ENCODE measurements around the gene TRAPPC6A. TPM values are rescaled to one million over a fixed set of nuclear protein-coding genes. Genes with fewer than 3 reads are reported as not detected.
A peak's percentile ranks its signal among the peaks of the same experiment; 100 is the strongest.

The TRAPPC6A gene
- polyA plus RNA-seq, 1 donor from 2014 or later = 158 TPM

- H3K4me3 Mint-ChIP-seq = peak overlapping the region in 1 of 4 donors; percentile 49
- H3K27ac Mint-ChIP-seq = no peak overlapping the region
- peaks cover 4% of the 10 kb centered on the region for H3K36me3 Mint-ChIP-seq
- H3K9me3 Mint-ChIP-seq = no peaks in the 10 kb centered on the region
- H3K4me1 Mint-ChIP-seq = peaks cover 10 to 27% (median 23%) of the 10 kb centered on the region in 3 donors
- H3K27me3 Mint-ChIP-seq = peaks cover 1% of the 10 kb centered on the region
These were observed 2.3 kb downstream of the TRAPPC6A start for GRCh38 chr19:45175515-45176345.

GRCh38 chr19:45173816-45174215, 4.2 kb downstream of the TRAPPC6A start:
- Mint-ChIP-seq H3K4me3 (peak overlapping the region in 1 of 4 donors; percentile 12), H3K36me3 (peaks cover 5% of the 10 kb centered on the region), H3K27ac (no peak overlapping the region), H3K9me3 (no peaks in the 10 kb centered on the region), H3K27me3 (peaks cover 1% of the 10 kb centered on the region), H3K4me1 (peaks cover 10 to 28% (median 18%) of the 10 kb centered on the region in 3 donors)

- Mint-ChIP-seq H3K4me1 (peaks cover 10 to 25% (median 15%) of the 10 kb centered on the region in 3 donors), H3K36me3 (peaks cover 5% of the 10 kb centered on the region), H3K27ac (peak overlapping the region in 1 of 3 donors; percentile 31), H3K4me3 (no peak overlapping the region), H3K27me3 (peaks cover 1% of the 10 kb centered on the region), H3K9me3 (no peaks in the 10 kb centered on the region)
These were observed 5.3 kb downstream of the TRAPPC6A start for GRCh38 chr19:45172611-45173208.

GRCh38 chr19:45172173-45172572, 5.9 kb downstream of the TRAPPC6A start:
- Mint-ChIP-seq H3K27me3 (peaks cover 1% of the 10 kb centered on the region), H3K9me3 (no peaks in the 10 kb centered on the region), H3K27ac (peak overlapping the region in 1 of 3 donors; percentile 31), H3K4me1 (peaks cover 11 to 22% (median 12%) of the 10 kb centered on the region in 3 donors), H3K4me3 (peak overlapping the region in 1 of 4 donors; percentile 47), H3K36me3 (peaks cover 5% of the 10 kb centered on the region)

- Mint-ChIP-seq H3K27ac (peak overlapping the region; percentile 5 to 84 (median 78)), H3K9me3 (no peaks in the 10 kb centered on the region), H3K27me3 (peaks cover 1% of the 10 kb centered on the region), H3K36me3 (peaks cover 5% of the 10 kb centered on the region), H3K4me1 (peaks cover 10 to 22% (median 15%) of the 10 kb centered on the region in 3 donors), H3K4me3 (peak overlapping the region in 2 of 4 donors; percentile 58 to 73)
These were observed 6.8 kb downstream of the TRAPPC6A start for GRCh38 chr19:45171211-45171623.

- H3K4me1 Mint-ChIP-seq = peaks cover 9 to 23% (median 15%) of the 10 kb centered on the region in 3 donors
- H3K27me3 Mint-ChIP-seq = peaks cover 1% of the 10 kb centered on the region
- H3K27ac Mint-ChIP-seq = no peak overlapping the region
These were observed 7.6 kb downstream of the TRAPPC6A start for GRCh38 chr19:45170146-45171106.

GRCh38 chr19:45169602-45170001, 8.4 kb downstream of the TRAPPC6A start:
- Mint-ChIP-seq H3K4me1 (peaks cover 8 to 22% (median 15%) of the 10 kb centered on the region in 3 donors), H3K9me3 (no peaks in the 10 kb centered on the region), H3K36me3 (peaks cover 5% of the 10 kb centered on the region), H3K27me3 (peaks cover 1% of the 10 kb centered on the region), H3K27ac (no peak overlapping the region), H3K4me3 (no peak overlapping the region)

More at GRCh38 chr19:45170146-45171106, 7.6 kb downstream of the TRAPPC6A start:
- H3K36me3 Mint-ChIP-seq = peaks cover 5% of the 10 kb centered on the region
- no peaks in the 10 kb centered on the region for H3K9me3 Mint-ChIP-seq
- peak overlapping the region in 1 of 4 donors; percentile 17 for H3K4me3 Mint-ChIP-seq

DNA sequence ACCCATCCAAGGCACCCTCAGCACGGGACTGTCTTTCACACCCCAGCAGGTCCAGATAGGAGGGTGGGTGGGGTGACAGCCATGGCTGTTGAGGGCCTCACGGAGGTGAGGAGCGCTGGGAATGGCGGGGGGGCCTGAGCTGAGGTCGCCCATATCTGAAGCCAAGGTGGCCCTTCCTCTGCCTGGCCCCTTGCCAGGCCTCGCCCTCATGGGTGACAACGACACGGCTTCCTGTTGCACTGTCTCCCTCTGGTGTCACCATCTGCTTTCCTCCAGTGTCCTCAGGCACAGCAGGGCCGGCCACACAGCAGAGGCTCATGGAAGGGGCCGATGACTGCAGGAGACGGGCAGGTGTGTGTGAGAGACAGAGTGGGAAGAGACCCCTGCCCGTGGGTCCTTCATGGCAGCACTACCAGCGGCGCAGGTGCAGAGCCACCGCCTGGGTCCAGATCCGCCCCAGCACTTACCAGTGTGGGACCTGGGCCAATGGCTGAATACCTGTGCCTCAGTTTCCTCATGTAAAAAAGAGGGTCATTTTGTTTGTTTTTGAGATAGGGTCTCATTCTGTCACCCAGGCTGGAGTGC, 9.2 kb downstream of the TRAPPC6A start:
- Mint-ChIP-seq H3K4me3 (no peak overlapping the region), H3K9me3 (no peaks in the 10 kb centered on the region), H3K27ac (no peak overlapping the region), H3K4me1 (peaks cover 8 to 22% (median 15%) of the 10 kb centered on the region in 3 donors), H3K27me3 (peaks cover 1% of the 10 kb centered on the region), H3K36me3 (peaks cover 5% of the 10 kb centered on the region)

DNA sequence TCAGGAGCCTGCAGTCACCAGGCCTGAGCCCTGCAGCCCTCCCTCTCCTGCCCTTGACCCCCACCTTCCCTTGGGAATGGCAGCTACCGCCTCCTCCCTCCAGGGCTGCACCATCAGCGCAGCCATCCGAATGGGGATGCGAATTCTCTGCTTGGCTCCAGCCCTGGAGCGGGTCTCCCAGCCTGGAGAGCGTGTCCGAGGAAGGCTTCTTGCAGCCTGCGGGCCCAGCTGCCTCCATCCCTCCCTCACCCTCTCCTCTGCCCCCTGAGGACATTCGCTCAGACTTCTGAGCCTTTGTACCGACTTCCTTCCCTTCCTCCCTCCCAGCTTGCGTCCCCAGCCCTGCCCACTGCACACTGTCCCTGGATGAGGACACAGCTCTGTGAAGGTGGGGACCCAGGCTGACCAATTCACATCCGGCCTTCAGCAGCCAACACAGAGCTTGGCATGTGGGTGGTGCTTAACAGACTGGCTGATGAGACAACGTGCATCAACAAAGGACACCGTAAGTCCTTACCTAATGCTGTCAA, 11.2 kb downstream of the TRAPPC6A start:
- Mint-ChIP-seq H3K27me3 (peaks cover 1% of the 10 kb centered on the region), H3K4me3 (no peak overlapping the region), H3K9me3 (no peaks in the 10 kb centered on the region), H3K4me1 (peaks cover 8 to 16% (median 11%) of the 10 kb centered on the region in 3 donors), H3K36me3 (peaks cover 5% of the 10 kb centered on the region), H3K27ac (no peak overlapping the region)

DNA sequence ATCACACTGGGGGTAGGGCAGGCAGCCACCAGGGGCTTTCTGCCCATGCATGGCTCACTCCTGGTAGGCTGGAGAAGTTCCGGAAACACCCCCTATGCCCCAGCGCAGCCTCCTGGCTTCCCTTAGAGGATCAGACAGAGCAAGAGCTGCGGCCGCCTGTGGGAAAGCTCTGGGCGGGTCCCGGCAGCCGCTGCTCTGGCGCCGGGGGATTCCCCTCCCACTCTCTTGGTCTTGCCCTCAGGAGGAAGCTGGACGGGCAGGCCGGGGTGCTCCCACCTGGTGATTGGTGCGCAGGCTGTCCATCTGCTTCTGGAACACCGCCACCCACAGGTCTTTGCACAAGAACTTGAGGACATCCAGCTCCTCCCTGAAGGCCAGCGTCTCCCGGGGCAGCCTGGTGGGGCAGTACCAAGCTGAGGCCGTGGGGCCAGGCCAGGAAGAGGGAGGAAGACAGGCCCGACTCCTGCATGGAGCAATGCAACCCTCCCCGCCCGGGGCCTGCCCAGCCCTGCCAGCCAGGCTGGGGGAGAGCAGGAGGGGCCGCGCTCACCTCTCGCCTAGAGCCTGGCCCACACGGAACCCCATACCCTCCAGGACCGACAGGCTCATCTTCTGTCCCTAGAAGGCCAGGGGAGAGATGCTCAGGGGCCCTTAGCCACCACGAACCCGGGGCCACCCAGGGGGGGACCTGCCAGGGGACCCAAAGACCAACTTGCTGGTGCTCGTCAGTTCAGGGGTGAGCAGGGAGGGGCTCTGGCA, 13.3 kb downstream of the TRAPPC6A start:
- no peaks in the 10 kb centered on the region for H3K9me3 Mint-ChIP-seq
- peaks cover 4% of the 10 kb centered on the region for H3K27me3 Mint-ChIP-seq
- peaks cover 1 to 5% (median 4%) of the 10 kb centered on the region in 3 donors for H3K4me1 Mint-ChIP-seq
- peak overlapping the region in 2 of 4 donors; percentile 52 to 70 for H3K4me3 Mint-ChIP-seq
- H3K27ac Mint-ChIP-seq = peak overlapping the region in 1 of 3 donors; percentile 19
- H3K36me3 Mint-ChIP-seq = peaks cover 1% of the 10 kb centered on the region

GRCh38 chr19:45163751-45164460, 14.1 kb downstream of the TRAPPC6A start:
- peaks cover 1 to 5% (median 4%) of the 10 kb centered on the region in 3 donors for H3K4me1 Mint-ChIP-seq
- peak overlapping the region in 2 of 4 donors; percentile 74 to 76 for H3K4me3 Mint-ChIP-seq
- H3K9me3 Mint-ChIP-seq = no peaks in the 10 kb centered on the region
- peaks cover under 1% of the 10 kb centered on the region for H3K36me3 Mint-ChIP-seq
- H3K27ac Mint-ChIP-seq = no peak overlapping the region
- H3K27me3 Mint-ChIP-seq = peaks cover 4% of the 10 kb centered on the region

DNA sequence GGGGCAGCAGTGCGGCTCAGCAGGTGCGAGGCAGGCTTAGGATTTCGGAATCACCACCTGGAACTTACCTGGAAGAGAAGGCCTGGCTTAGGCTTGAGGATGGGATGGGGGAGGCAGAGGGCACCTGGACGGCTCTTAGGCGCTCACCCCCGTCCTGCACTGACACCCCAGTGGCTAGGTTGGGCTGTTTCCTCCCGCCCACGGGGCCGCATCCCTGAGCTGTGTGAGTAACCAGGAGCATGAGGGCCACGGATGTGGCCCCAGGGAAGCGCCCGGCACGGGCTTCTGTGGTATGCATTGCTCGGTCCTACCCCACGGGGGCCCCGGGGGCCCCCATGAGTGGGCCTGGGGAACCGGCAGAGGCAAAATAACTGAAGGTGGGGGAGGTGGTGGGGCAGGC, 14.9 kb downstream of the TRAPPC6A start:
- Mint-ChIP-seq H3K4me3 (no peak overlapping the region), H3K36me3 (no peaks in the 10 kb centered on the region), H3K27me3 (peaks cover 7% of the 10 kb centered on the region), H3K4me1 (peaks cover 1 to 5% (median 4%) of the 10 kb centered on the region in 3 donors), H3K27ac (no peak overlapping the region), H3K9me3 (no peaks in the 10 kb centered on the region)

- no peak overlapping the region for H3K27ac Mint-ChIP-seq
- H3K9me3 Mint-ChIP-seq = no peaks in the 10 kb centered on the region
- no peaks in the 10 kb centered on the region for H3K36me3 Mint-ChIP-seq
- H3K27me3 Mint-ChIP-seq = peaks cover 12% of the 10 kb centered on the region
- peaks cover 1 to 5% (median 4%) of the 10 kb centered on the region in 3 donors for H3K4me1 Mint-ChIP-seq
- H3K4me3 Mint-ChIP-seq = no peak overlapping the region
These were observed 15.4 kb downstream of the TRAPPC6A start for GRCh38 chr19:45162608-45163143.

Measured in IgD-negative memory B cell (primary cell).